Measurements from ENCODE around the gene GABBR2.

GABBR2 gene

GRCh38 chr9:98565152-98566135, 143.3 kb downstream of the GABBR2 start:
- no peak for DNase-seq

GRCh38 chr9:98564714-98565113, 144.0 kb downstream of the GABBR2 start:
- no peak for DNase-seq

DNA sequence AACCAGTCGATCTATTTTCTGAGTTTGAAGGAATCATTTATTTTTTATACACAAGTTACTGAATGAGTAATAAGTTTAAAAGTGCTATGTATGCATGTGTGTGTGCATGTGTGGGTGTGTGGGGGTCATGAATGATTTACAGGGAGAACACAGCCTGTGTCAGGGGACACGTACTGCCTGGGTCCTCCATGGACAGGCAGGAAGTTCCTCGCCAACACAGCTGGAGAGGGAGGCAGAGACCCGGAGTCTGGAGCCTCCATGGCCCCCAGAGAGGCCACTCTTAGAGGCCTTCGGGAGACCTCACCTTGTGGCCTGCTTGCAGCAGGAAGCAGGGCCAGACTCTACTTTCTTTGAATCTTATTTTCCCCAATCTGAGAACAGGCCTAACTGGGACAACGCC, 144.7 kb downstream of the GABBR2 start:
- DNase-seq, result no peak

GRCh38 chr9:98563212-98563907, 145.4 kb downstream of the GABBR2 start:
- DNase-seq, result no peak

GRCh38 chr9:98559561-98559960, 149.2 kb downstream of the GABBR2 start:
- DNase-seq, result no peak

DNA sequence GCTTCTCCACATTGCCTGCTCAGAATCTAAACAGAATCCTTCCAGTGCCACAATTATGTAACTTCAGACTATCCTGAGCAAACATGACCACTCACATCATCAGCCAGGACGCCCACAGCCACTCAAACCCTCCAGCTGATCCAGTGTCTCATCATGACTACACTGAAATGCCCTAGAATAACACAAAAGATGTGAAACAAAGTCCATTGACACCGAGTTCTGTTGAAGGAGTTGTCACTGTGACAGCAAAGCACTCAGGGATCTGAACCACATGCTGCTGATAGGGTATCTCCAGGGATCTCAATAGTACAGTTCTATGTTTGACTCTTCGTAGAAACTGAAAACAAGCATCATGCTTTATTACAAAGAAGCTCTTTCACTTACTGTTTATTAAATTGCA, 150.2 kb downstream of the GABBR2 start:
- no peak for DNase-seq

- no peak for DNase-seq
These were observed 152.2 kb downstream of the GABBR2 start for GRCh38 chr9:98556511-98556910.

GRCh38 chr9:98555651-98556465, 152.9 kb downstream of the GABBR2 start:
- no peak for DNase-seq

- DNase-seq, result no peak
These were observed 154.0 kb downstream of the GABBR2 start for GRCh38 chr9:98554752-98555151.

- no peak for DNase-seq
These were observed 156.4 kb downstream of the GABBR2 start for GRCh38 chr9:98552331-98552730.

- DNase-seq, result no peak
These were observed 157.0 kb downstream of the GABBR2 start for GRCh38 chr9:98551511-98552286.

DNA sequence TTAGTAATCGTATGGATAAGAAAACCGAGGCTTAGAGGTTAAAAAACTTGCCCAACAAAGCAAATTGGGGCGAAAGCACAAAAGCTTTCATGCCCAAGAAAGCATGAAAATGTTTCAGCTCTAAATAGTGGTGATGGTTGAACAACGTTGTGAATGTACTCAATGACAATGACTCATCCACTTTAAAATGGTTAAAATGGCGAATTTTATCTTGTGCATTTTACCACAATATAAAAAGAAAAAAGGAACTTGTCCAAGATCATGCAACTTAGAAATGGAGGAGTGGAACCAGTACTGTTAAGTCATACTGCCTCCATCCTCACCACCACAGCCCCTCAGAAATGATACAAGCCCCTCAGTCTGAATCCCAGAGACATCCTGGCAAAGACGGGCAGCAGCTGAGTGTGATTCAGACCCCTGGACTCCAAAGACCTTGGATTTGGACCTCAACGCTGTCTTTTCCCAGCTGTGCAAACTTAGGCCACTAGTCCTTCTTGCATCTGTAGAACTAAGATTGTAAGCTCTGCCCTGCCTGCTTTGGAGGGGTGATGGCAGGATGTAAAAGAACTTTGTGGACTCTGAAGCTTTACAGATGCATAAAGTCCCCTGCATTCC, 158.4 kb downstream of the GABBR2 start:
- DNase-seq, result no peak

- no peak for DNase-seq
These were observed 159.3 kb downstream of the GABBR2 start for GRCh38 chr9:98549401-98549800.

- no peak for DNase-seq
These were observed 161.1 kb downstream of the GABBR2 start for GRCh38 chr9:98547606-98548005.

DNA sequence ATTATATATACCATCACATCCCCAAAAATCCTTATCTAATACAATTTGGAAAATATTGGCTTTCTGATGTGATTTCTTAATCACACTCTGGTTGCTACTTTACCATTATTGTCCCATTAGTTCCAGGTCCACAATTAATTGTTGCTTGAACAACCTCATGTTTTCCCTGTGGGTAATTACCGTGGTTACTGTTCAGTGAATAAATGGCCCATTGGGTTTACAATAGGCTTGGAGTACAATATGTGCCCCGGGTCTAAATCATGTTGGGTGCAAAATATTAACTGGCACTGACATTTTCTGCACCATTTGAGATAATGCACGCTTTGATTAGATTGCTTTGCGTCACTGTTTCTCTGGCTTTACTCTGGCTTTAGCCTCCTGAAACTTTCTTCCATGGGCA, 163.7 kb downstream of the GABBR2 start:
- no peak for DNase-seq

GRCh38 chr9:98541684-98542230, 167.0 kb downstream of the GABBR2 start:
- DNase-seq, result no peak

DNA sequence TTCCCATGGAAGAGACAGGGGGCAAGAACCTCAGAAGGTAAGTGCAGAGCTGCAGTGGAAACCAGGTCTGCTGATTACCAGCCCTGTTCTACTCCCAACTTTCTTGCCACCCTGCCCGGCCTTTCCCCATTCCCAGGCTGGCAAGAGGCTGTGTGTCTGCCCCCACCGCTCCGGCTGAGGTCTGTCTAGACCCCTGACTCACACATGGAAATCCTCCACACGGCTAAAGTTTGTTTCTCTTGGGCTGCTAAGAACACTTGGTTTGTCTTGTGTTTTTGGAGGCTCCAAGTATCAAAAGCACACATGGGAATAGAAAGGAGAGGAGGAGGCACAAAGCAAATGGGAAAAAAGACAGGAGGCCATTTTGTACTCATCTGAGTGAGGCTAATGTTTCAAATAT, 168.3 kb downstream of the GABBR2 start:
- no peak for DNase-seq

- no peak for DNase-seq
These were observed 168.8 kb downstream of the GABBR2 start for GRCh38 chr9:98539954-98540353.

GRCh38 chr9:98538626-98539031, 170.1 kb downstream of the GABBR2 start:
- no peak for DNase-seq

DNA sequence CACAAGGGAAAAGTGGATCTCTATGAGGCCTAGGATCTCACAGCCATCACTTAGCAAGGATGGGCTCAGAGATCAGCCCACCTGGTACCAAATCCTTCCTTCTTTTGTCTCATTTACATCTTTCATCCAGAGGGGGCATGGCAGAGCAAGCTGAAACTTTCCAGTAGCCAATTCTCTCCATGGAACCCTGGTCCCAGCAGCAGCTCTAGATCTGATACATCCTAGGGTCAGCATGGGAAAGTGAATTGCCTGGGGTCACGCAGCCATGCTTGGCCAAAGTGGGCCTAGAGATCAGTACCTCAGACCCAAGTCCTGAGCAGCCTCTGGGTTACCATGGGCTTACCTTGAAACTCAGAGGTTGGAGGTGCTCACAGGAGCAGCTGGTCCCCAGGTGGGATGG, 170.5 kb downstream of the GABBR2 start:
- no peak for DNase-seq

DNA sequence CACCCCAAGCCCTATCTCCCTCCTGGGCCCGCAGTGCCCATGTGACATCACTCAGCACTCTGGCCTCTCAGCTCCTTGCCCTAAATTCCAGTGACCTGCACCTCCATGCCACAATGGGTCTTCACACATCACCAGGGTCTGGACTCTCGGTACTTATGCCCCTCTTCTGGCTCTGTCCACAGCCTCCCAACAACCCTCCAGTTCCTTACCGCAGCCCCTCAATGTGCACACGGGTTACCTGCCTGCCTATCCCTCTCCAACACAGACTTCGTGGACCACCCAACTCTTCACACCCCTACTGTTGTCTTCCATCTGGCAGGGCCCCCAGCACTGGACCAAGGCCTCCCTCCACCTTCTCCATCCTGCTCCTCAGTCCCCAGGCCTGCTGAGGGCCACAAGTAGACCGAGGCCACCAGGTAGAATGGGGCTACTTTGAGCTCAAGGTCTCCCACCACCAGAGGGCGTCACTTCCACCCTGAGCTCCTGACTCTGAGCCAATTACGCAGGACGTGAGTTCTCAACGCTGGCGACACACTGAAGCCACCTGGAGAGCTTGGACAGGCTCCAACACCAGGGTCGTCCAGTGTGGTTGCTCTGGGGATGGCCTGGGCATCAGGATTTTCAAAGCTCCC, 172.1 kb downstream of the GABBR2 start:
- DNase-seq, result no peak

All from NCI-H2227 treated with DMSO at 0.1 percent for 48 hours (cell line).